ENCODE results near the gene ALG9. TPM values are rescaled to one million over a fixed set of nuclear protein-coding genes. Genes with fewer than 3 reads are reported as not detected.

The ALG9 gene
- total and polyA plus RNA-seq, 2 donors (not counting 3 experiments of a cell fraction or from before 2014, with no cell fraction given): 29.1 to 29.4 TPM

DNA sequence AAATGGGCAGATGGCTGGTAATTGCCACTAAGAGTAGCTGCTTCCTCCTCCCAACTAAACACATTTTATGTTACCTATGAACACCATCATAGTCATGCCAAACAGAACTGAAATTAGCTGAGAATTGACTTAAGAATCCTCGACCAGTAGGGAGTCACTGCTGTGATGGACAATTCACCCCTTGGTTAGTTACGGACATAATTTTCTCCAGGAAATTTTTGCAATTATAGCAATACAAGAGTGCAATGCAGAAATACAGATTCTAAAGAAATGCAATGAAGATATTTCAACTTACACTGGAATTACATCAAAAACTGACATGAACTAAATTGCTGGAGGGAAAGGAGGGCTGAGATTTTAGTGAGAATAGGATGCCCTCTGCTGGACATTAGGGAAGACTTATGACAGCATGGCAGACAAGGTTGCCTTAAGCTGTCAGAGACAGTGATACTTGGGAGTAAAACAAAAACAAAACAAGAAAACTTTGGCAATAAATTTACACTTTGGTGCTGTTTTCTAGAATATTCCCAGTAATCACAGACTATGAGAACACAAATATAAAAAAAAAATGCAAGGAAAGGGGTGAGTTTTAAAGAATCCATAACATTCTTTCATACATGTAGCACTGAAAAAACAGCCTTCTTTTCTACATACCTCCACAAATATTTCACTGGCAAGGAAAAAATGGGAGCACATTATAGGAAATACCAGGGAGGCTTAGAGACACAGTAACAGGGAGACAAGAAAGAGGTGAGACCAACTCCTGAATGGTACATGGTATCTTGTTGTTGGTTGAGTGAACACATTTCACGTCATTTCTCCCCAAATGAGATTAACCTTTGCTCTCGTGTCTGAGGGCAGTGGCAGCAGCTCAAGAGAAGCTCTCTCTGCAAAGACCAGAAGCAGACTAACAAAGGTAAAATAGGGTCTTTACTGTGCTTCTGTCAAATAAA is 94.0 kb downstream of the ALG9 start:
- ChIA-PET CTCF (interaction anchor here (0.5 to 4.2 kb wide), 73 partner anchors 9 to 217 kb away, joined by 3 to 82 read pairs (median 5); partner anchors contain the start of genes PPP2R1B and SIK2), POLR2A (no interaction called here)
- dilution Hi-C loops (cut with MboI; ENCODE audit: extremely low pct_ligation_motif_present, low sequenced_read_pairs) (no loop called here), intact Hi-C loops (cut with micrococcal nuclease) (loop anchor here (1.0 to 2.0 kb wide), 6 partner anchors 64 to 323 kb away; partner anchors contain the start of gene SIK2)
- Histone ChIP-seq H2AFZ (ENCODE audit: low read depth, low read length) (no peak overlapping the region), H3K79me2 (ENCODE audit: control insufficient read depth, insufficient read depth, low read length) (no peaks in the 10 kb centered on the region), H3K9ac (replicated peaks; ENCODE audit: extremely low read depth, insufficient read depth, low read length) (no peak overlapping the region), H3K4me2 (ENCODE audit: insufficient read depth, low read length) (no peak overlapping the region), H3K27ac (ENCODE audit: insufficient read depth, low read depth, low read length) (no peak overlapping the region), H4K20me1 (replicated peaks; ENCODE audit: control insufficient read depth, extremely low read depth, insufficient read depth, low read length) (no peaks in the 10 kb centered on the region), H3K4me3 (replicated peaks in 1 of 3; ENCODE audit: insufficient read depth in 1 of 3, low read depth in 1 of 3, low read length in 3 of 3) (no peak overlapping the region), H3K4me1 (ENCODE audit: control insufficient read depth, extremely low read depth, insufficient read depth, low read length) (no peaks in the 10 kb centered on the region), H3K9me3 (replicated peaks; ENCODE audit: control insufficient read depth, insufficient read depth, low read length) (no peaks in the 10 kb centered on the region), H3K27me3 (ENCODE audit: control insufficient read depth in 2 of 2, insufficient read depth in 2 of 2, low read length in 2 of 2) (no peaks in the 10 kb centered on the region), H3K36me3 (ENCODE audit: control insufficient read depth in 2 of 2, extremely low read depth in 1 of 2, insufficient read depth in 2 of 2, low read length in 2 of 2) (no peaks in the 10 kb centered on the region), H3K9me1 (replicated peaks; ENCODE audit: control insufficient read depth, extremely low read depth, insufficient read depth, low read length) (no peaks in the 10 kb centered on the region)
- TF ChIP-seq FOS (IDR thresholded peaks at IDR 0.05; ENCODE audit: borderline replicate concordance, insufficient read depth, low read length) (no peak), MYC (IDR thresholded peaks at IDR 0.05; ENCODE audit: low read depth, low read length) (no peak)
- TF ChIP-seq, protein P1, sequence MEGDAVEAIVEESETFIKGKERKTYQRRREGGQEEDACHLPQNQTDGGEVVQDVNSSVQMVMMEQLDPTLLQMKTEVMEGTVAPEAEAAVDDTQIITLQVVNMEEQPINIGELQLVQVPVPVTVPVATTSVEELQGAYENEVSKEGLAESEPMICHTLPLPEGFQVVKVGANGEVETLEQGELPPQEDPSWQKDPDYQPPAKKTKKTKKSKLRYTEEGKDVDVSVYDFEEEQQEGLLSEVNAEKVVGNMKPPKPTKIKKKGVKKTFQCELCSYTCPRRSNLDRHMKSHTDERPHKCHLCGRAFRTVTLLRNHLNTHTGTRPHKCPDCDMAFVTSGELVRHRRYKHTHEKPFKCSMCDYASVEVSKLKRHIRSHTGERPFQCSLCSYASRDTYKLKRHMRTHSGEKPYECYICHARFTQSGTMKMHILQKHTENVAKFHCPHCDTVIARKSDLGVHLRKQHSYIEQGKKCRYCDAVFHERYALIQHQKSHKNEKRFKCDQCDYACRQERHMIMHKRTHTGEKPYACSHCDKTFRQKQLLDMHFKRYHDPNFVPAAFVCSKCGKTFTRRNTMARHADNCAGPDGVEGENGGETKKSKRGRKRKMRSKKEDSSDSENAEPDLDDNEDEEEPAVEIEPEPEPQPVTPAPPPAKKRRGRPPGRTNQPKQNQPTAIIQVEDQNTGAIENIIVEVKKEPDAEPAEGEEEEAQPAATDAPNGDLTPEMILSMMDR (IDR thresholded peaks at IDR 0.05; ENCODE audit: extremely low read depth in 1 of 2, insufficient read depth in 1 of 2, low read depth in 1 of 2, low read length in 2 of 2): peak; percentile 62 to 63
- peak; percentile 75 for DNase-seq (ENCODE audit: low read depth, low spot score)
- BruUV-seq (replicated peaks): no TSS peak
- peak; percentile 94 for FAIRE-seq

All from endothelial cell of umbilical vein (primary cell).